ENCODE data around the gene CCL26.

DNA sequence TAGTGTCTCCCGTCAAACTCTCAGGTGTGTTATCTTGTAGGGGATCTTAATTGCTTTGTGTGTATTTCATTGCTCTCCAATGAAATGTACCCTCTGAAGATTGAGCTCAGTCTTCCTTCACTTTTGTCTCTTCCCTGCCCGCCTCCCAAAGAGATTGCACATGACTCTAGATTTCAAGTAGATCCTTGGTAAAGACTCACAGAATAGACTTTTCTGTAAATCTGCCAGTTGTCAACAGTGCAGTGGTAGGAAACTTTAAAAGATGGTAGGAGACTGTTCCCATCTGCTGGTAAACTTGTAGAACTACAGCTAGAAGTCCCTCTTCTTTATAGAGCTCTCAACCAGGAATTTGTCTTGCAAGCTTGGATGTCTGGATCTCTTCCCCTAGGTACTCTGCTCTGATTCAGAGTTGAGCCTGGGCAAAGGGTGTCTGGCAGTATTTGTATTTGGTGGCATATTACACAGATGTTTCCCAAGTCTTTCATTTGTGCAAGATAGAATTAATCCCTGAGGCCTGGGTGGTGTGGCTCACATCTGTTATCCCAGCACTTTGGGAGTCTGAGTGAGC lies 9.6 kb downstream of the CCL26 start:
- TF ChIP-seq POLR2A (IDR thresholded peaks at IDR 0.05), result no peak
- TF ChIP-seq, protein P1, sequence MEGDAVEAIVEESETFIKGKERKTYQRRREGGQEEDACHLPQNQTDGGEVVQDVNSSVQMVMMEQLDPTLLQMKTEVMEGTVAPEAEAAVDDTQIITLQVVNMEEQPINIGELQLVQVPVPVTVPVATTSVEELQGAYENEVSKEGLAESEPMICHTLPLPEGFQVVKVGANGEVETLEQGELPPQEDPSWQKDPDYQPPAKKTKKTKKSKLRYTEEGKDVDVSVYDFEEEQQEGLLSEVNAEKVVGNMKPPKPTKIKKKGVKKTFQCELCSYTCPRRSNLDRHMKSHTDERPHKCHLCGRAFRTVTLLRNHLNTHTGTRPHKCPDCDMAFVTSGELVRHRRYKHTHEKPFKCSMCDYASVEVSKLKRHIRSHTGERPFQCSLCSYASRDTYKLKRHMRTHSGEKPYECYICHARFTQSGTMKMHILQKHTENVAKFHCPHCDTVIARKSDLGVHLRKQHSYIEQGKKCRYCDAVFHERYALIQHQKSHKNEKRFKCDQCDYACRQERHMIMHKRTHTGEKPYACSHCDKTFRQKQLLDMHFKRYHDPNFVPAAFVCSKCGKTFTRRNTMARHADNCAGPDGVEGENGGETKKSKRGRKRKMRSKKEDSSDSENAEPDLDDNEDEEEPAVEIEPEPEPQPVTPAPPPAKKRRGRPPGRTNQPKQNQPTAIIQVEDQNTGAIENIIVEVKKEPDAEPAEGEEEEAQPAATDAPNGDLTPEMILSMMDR (IDR thresholded peaks at IDR 0.05), result peak; percentile 66 to 82 (median 74)
